Ishikawa (cell line): ENCODE measurements around the gene BARX1.

Source experiments
- CEBPB ChIP-seq: IDR thresholded peaks from 2 replicates; pipeline ENCODE4 v1.6.1; 2012
- CREB1 ChIP-seq: IDR thresholded peaks from 2 replicates; pipeline ENCODE4 v1.6.1; 2012; ENCODE audit warnings: low read depth
- EGR1 ChIP-seq: IDR thresholded peaks from 2 replicates; pipeline ENCODE4 v1.6.1; 2012
- EP300 ChIP-seq: IDR thresholded peaks from 2 replicates; pipeline ENCODE4 v1.6.1; 2012; ENCODE audit warnings: borderline replicate concordance
- FOXM1 ChIP-seq: IDR thresholded peaks from 2 replicates; pipeline ENCODE4 v1.6.1; 2012; ENCODE audit warnings: low read depth, borderline replicate concordance
- MAX ChIP-seq: IDR thresholded peaks from 2 replicates; pipeline ENCODE4 v1.6.1; 2012
- NFIC ChIP-seq: IDR thresholded peaks from 2 replicates; pipeline ENCODE4 v1.6.1; 2012
- RAD21 ChIP-seq: IDR thresholded peaks from 2 replicates; pipeline ENCODE4 v1.6.1; 2012; ENCODE audit warnings: low read depth
- REST ChIP-seq: IDR thresholded peaks from 2 replicates; pipeline ENCODE4 v1.6.1; 2012; ENCODE audit warnings: low read depth, mild to moderate bottlenecking
- TAF1 ChIP-seq: IDR thresholded peaks from 2 replicates; pipeline ENCODE4 v1.6.1; 2012; ENCODE audit warnings: low read depth, mild to moderate bottlenecking
- TCF12 ChIP-seq: IDR thresholded peaks from 2 replicates; pipeline ENCODE4 v1.6.1; 2012; ENCODE audit warnings: low read depth
- TEAD4 ChIP-seq: IDR thresholded peaks from 2 replicates; pipeline ENCODE4 v1.6.1; 2012
- USF1 ChIP-seq: IDR thresholded peaks from 2 replicates; pipeline ENCODE4 v1.6.1; 2012
- YY1 ChIP-seq: IDR thresholded peaks from 2 replicates; pipeline ENCODE4 v1.6.1; 2012; ENCODE audit warnings: low read depth
- ZBTB7A ChIP-seq: IDR thresholded peaks from 2 replicates; pipeline ENCODE4 v1.6.1; 2012; ENCODE audit warnings: low read depth

Gene BARX1

GRCh38 chr9:93958121-93958818, 3.1 kb upstream of the BARX1 start:
- TF ChIP-seq EP300 (no peak), MAX (no peak), USF1 (no peak), EGR1 (no peak), FOXM1 (no peak), TEAD4 (no peak), ZBTB7A (no peak), TAF1 (no peak), CEBPB (no peak), TCF12 (no peak)

DNA sequence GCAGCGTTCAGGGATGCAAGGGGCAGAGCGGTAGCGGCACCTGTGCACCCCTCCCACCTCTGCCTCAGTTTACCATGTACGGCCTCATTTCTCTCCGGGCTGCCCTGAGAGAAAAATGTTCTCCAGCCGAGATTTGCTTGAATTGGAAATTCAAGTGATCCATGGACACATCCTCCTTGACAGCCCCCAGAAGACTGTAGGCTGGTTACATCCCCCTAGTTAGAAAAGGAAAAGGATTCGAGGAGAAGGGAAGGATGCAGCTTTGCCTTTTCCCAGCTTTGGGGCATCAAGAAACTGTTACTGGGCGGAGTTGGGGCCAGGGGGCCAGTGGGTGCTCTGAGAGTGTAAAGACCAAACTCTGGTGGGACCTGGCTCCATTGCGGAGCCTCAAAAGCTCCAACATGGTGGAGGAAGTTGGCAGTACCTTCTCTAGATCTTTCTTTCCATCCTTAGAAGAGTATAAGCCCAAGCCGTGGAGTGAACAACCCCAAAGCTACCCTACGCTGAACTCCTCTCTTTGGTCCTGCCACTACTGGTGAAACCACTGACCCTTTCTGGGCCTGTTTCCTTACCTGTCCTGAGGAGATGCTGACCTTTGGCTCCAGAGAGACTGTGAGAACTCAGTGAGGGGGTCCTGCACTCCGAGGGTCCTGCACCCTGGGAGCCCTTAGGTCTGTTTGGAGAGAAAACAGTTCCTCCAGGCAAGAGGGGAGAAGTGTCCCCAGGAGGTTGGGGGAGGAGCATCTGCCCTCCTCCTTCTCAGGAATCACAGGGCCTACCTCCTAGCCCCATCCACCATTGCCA, 1.0 kb upstream of the BARX1 start:
- TF ChIP-seq EP300 (no peak), CEBPB (no peak), MAX (no peak), NFIC (no peak), CREB1 (no peak), TAF1 (no peak), ZBTB7A (no peak), TCF12 (no peak)

- no peak for TF ChIP-seq CREB1
- no peak for TF ChIP-seq TAF1
- TF ChIP-seq EP300 = no peak
- no peak for TF ChIP-seq ZBTB7A
- no peak for TF ChIP-seq MAX
- TF ChIP-seq USF1 = no peak
- TF ChIP-seq NFIC = no peak
- TF ChIP-seq RAD21 = no peak
- no peak for TF ChIP-seq FOXM1
- no peak for TF ChIP-seq YY1
- TF ChIP-seq TCF12 = no peak
- no peak for TF ChIP-seq REST
- no peak for TF ChIP-seq EGR1
- no peak for TF ChIP-seq TEAD4
Observed at GRCh38 chr9:93954434-93955061, 607 bp downstream of the BARX1 start.

DNA sequence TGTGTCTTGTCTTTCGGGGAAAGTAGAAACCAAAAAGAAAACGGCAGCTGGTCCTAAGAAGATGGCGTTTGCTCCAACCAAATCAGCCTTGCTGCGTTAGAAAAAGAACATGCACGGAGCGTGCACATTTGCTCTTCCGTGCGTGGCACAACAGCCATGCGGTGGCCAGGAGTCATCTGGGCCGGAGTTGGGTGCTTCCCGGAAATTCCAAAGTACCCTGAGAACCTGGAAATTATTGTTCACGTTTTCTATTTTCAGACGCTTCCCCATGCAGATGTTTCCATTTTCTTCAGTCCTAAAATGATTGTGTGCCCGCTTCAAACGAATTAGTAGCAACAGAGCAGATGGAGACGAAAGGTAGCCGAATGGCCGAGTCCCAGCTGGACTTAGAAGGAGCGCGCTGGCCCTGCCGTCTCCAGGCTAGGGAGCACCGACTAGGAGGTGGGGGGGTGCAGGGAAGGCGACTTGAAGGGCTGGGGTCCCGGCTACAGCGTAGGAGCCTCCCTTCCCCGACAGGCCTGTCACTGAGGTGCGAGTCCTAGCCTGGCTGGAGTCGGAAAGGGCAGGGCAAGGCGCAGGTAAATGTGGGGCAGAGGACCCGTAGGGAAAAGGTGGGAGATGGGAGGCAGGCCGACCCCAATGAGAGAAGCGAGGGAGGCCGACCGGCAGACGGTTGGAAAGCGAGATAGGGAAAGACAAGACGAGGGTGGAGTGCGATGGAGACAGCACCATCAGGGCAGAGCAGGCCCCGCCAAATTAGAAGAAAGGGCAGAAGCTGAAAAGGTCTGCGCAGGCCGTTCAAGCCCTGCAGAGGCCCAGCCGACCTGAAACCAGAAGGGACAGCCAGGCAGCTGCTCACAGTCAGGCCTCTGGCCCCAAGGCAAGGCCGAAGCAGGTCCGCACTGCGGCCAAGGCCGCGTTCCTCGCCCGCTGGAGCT, 1.4 kb downstream of the BARX1 start:
- TF ChIP-seq YY1 (no peak), TAF1 (no peak), ZBTB7A (no peak), MAX (no peak), FOXM1 (no peak), USF1 (no peak), EGR1 (no peak), TEAD4 (no peak), NFIC (no peak), RAD21 (no peak)

DNA sequence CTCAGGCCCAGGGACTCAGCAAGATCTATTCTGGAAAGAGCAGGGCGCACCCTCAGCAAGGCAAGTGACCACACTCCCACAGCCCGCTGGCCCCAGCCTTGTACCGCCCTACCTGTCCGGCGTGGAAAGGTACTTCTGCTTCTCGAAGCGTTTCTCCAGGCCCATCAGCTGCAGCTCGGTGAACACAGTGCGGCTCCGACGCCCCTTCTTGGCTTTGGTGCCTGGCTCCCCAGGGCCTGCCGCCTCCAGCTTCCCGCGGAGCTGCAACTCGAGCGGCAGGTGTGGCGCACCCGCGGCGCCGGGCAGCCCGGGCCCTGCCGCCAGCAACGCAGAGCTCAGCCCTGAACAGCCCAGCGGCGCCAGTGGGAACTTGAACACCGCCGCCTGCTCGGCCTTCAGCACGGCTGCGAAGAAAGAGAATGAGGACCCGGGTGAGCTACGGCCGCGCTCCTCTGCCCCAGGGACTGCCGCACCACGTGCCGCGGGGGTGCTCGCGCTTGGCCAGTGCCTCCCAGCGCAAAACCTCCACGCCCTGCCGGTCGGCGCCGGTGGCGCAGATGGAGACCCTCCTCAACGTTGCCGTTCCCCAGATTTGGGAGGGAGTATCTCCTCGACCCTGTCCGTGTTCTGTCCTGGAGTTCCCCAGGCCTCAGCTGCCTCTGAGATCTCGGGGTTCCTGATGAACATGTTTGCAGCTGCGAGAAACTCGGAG, 2.2 kb downstream of the BARX1 start:
- TF ChIP-seq NFIC (no peak), TCF12 (no peak), TAF1 (no peak), YY1 (no peak), ZBTB7A (no peak), FOXM1 (no peak), EP300 (no peak), CREB1 (no peak), TEAD4 (no peak)
